ENCODE measurements around the gene MUC21. TPM values are rescaled to one million over a fixed set of nuclear protein-coding genes. Genes with fewer than 3 reads are reported as not detected.

Gene MUC21
- polyA plus RNA-seq (2014; cell fraction: cytosol; rRNA removed): not detected in 2 replicates
- not detected in 2 replicates for polyA plus RNA-seq (2014; cell fraction: nucleus; rRNA removed)

- no peak for DNase-seq (ENCODE audit: low spot score)
Measured at GRCh38 chr6:30983439-30983838, at the start of gene MUC21. TSS of gene MUC21 (plus strand) at chr6:30983718. CDS start at chr6:30983959, 241 bp downstream.

DNA sequence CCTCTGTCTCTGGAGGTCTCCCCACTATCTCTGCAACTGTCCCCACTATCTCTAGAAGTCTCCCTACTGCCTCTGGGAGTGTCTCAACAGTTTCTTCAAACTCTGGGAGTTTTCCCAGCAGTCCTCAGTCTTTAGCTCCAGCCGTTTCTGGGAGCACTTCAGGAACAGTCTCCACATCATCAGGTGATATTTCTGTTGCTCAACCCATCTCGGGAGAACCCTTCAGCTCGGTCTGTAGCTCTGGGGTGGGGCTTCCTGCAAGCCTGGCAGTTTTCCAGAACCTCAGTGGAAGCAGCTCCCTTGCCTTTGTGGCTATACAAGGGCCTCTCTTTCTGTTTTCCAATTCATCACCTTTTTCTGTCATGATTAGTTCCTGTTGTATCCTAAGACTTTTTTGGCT, 48.5 kb upstream of the MUC21 start:
- no peak for DNase-seq (ENCODE audit: low spot score)

DNA sequence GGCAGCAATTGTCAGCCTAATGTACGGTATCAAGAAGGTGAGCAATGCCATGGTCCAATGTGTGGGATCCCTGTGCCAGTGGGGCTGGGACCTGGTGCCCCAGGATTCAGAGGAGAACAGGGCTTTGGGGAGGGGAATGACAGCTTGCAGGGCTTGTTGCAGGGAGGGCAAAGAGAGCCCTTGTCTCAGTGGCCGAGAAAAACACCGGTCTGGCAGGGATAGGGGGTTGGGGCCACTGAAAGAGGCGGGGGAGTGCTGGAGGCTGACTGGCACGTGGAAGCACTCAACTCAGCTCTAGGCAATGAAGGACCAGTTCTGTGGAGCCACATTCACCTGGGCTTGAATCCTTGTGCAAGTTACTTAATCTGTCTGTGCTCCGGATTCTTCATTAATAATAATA, 46.3 kb upstream of the MUC21 start:
- DNase-seq (ENCODE audit: low spot score): no peak

DNA sequence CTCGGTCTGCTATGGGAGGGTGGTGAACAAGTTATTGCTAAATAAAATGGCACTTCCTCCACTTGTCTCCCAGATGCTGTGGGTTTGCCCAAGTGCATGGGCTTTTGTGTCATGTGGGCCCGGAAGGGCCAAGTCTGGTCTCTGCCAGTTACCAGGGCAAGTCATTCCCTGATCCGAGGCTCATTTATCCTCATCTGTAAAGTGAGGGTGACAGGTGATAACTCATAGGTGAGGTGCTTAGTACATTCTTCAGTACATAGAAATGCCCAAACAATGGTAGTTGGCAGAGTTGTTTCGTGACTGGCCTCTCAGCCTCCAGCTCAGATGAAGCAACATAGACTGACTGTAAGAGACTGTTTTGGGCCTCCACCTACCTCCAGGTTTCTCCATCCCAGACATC, 44.8 kb upstream of the MUC21 start:
- no peak for DNase-seq (ENCODE audit: low spot score)

DNA sequence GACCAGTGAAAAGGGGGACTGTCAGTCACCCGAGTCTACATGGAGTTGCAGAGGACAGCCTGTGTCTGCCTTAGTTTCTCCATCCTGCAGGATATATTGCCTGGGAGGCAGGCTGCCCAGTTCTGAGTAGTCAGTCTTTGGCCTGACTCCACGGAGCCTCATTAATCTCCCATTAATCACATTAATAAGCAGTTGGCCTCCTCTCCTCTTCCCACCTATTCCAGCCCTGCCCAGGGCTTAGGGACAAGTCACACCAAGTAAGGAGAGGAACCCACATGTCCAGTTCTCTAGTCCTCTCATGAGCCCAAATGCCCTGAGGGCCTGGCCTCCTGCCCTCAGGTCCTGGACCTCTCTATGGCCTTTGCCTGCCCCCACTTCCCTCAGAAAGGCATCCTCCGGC, 44.0 kb upstream of the MUC21 start:
- no peak for DNase-seq (ENCODE audit: low spot score)

DNA sequence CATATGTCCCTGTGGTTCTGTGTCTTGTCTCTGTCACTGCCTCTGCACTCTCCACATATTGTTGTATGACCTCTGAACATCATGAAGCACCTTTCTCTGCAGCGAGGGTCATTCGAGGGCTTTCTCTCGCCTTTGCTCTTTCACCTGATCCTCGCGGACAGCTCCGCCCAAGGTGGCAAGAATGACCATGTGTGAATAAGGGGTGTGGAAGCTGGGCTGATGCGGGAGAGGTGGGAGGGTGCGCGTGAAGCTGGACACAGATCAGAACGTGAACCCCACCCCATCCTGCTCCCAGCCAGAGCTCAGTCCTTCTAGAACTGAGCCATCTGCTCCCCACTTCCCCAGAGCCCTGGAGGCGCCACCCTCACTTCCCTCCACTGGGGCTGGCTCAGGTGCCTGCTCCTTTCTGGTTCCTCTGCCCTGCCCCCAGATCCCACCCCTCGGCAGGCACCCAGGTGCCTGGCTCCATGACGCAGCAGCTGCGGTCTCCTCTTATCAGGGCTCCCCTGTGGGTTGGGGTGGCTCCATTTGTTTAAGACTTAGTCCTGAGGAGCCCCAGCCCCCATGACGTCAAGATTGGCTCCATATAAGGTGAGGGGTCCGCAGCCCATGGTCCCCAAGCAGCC, 43.0 kb upstream of the MUC21 start, which contains the start of gene MUCL3:
Gene MUCL3 (plus strand): TSS at position 613 of the 626 bp plus-strand sequence. CDS start 27 bp downstream, outside the sequence.
- no peak for DNase-seq (ENCODE audit: low spot score)

DNA sequence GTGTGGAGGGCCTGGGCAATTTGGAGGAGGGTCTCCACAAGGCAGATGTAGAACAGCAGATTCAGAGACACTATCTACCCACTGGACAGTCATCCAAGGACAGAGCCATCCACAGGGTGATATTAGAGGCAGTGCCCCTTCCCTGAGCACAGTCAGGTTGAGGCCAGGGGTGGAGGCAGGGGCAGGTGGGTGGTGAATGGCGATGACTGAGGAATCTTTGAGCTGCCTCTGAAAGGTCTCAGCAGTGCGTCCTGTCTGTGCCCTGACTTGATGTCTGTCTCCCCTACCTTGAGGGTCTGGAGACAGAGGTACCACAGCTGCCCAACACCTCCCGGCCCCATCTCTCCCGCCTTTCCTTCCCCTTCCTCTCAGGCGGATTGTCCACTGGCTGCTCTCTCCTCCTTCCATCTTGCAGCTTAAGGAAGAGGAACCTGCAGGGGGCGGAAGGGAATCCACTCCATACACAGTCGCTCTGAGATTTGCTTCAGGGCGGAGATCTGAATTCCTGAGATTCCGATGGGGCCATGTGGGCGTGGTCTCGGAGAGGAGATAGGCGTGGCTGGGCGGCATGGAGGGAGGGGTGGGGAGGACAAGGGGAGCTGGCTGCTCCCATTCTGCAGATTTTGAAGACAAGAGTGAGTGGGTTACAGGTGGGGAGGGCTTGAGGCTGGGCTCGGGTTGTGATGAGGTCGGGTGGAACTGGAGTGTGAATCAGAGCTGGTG, 41.0 kb upstream of the MUC21 start:
- DNase-seq (ENCODE audit: low spot score): peak; percentile 19

GRCh38 chr6:30944051-30944450, 39.5 kb upstream of the MUC21 start:
- DNase-seq (ENCODE audit: low spot score): no peak

DNA sequence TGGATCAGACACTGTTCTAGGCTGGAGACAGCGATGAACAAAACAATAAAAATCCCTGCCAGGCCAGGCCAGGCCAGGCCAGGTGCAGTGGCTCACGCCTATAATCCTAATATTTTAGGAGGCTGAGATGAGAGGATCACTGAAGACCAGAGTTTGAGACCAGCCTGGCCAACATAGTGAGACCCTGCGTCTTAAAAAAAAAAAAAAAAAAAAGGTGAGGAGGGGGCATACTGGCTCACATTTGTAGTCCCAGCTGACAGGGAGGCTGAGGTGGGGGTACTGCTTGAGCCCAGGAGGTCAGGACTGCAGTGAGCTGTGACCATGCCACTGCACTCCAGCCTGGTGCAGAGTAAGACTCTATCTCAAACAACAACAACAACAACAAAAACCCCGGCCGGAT, 38.2 kb upstream of the MUC21 start:
- no peak for DNase-seq (ENCODE audit: low spot score)

- no peak for DNase-seq (ENCODE audit: low spot score)
Measured at GRCh38 chr6:30947231-30947630, 36.3 kb upstream of the MUC21 start.

GRCh38 chr6:30948811-30949210, 34.7 kb upstream of the MUC21 start:
- DNase-seq (ENCODE audit: low spot score): no peak

DNA sequence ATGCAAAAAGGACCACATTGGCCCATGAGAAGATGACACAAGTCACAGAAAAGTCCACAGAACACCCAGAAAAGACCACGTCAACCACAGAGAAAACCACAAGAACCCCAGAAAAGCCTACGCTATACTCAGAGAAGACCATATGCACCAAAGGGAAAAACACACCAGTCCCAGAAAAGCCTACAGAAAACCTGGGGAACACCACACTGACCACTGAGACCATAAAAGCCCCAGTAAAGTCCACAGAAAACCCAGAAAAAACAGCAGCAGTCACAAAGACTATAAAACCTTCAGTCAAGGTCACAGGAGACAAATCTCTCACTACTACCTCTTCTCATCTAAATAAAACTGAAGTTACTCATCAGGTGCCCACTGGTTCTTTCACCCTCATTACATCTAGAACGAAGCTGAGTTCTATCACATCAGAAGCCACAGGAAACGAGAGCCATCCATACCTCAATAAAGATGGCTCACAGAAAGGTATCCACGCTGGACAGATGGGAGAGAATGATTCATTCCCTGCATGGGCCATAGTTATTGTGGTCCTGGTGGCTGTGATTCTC, 31.5 kb upstream of the MUC21 start:
- no peak for DNase-seq (ENCODE audit: low spot score)

DNA sequence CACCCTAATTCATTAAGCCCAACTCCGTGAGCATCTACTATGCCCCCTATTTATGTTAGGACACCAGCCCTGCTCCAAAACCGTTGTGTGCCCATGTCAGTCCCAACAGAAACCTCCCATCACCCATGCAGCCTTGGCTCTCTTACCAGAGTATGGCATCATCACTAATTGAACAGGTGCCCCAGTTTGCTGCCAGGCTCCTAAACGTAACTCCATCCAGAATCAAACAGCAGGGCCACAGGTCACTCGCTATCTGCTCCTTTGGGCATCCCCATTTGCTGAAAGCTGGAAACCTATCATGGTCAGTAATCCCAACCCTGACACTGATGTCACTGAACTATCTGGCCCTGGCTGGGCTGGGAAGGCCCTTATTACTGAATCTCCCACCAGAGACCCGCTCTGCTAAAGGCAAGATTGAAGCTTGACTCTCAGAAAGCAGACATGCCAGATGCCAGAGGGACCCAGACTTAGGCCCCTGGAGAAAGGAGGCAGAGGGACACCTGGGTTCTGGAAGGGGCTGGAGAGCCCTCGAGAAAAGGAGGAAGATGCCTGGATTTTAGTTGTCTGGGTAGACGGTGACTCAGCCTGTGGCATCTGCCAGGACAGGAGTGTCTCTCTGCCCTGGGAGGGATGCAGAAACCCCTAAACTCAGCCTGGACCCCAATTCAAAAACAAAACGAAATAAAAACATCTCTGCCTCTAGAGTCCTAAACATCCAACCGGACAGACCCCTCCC, 28.7 kb upstream of the MUC21 start:
- no peak for DNase-seq (ENCODE audit: low spot score)

GRCh38 chr6:30955367-30956042, 28.0 kb upstream of the MUC21 start:
- no peak for DNase-seq (ENCODE audit: low spot score)

GRCh38 chr6:30957716-30958115, 25.8 kb upstream of the MUC21 start:
- no peak for DNase-seq (ENCODE audit: low spot score)

GRCh38 chr6:30960907-30961673, 22.4 kb upstream of the MUC21 start:
- no peak for DNase-seq (ENCODE audit: low spot score)

DNA sequence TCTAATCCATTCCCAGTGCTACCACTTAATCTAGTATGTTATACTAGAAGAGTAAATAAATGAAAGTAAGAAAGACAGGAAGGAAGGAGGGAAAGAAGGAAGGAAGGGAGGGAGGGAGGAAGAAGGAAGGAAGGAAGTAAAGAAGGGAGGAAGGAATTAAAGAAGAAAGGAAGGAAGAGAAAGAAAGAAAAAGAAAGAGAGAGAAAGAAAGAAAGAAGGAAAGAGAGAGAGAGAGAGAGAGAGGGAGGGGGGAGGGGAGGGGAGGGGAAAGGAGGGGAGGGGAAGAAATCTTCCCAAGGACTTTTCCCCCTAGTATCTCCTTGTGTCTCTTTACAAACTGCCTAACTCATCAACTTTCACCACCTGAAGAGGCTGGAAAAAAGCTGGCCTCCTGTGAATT, 20.8 kb upstream of the MUC21 start:
- no peak for DNase-seq (ENCODE audit: low spot score)

- no peak for DNase-seq (ENCODE audit: low spot score)
Measured at GRCh38 chr6:30963641-30964040, 19.9 kb upstream of the MUC21 start.

DNA sequence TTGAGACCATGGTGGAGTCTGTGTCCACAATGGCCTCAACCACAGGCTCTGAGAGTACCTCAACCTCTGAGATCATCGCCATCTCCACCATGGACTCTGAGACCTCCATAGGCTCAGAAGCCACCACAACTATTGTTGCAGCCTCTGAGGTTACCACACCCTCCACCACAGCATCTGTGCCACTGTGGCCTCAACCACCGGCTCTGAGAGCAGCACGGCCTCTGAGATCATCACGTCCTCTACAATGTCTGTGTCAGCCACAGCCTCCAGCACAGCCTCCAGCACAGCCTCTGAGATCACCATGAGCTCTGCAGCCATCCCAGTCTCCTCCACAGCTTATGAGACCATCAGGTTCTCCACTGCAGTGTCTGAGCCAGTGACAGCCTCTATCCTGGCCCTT, 19.4 kb upstream of the MUC21 start:
- no peak for DNase-seq (ENCODE audit: low spot score)

GRCh38 chr6:30965140-30965601, 18.3 kb upstream of the MUC21 start:
- no peak for DNase-seq (ENCODE audit: low spot score)

DNA sequence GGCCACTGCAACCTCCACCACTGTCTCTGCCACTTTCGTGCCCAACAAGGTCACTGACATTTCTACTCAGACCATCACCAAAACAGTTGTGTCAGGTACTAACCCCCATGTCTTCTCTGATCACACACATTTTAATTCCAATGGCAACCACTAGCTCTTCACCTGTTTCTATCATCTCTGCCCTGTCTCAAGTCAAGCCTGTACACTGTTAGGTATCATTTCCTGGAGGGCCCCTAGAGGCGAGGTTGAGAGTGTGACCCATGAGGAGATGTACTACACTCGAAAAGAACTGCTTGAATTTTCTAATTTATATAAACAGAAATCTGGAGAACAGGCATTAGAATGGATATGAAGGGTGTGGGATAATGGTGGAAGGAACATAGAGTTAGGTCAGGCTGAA, 17.4 kb upstream of the MUC21 start:
- no peak for DNase-seq (ENCODE audit: low spot score)
